Hepatocyte (in vitro differentiated cells): ENCODE data around the gene ADGB. TPM values are rescaled to one million over a fixed set of nuclear protein-coding genes. Genes with fewer than 3 reads are reported as not detected.

ENCODE experiments used
- DNase-seq: peaks from one replicate; pipeline ENCODE4 v3.0.0-alpha.2; 2016; ENCODE audit warnings: low spot score
- H2AFZ ChIP-seq: fragments of 200-600 bp; sonication (generic); 2 replicates; pipeline ENCODE4 v1.6.0; 2016; ENCODE audit warnings: antibody characterized with exemption, mild to moderate bottlenecking
- H3K27ac ChIP-seq: fragments of 200-600 bp; sonication (generic); 2 replicates; pipeline ENCODE4 v1.5.1; 2016; ENCODE audit warnings: mild to moderate bottlenecking
- H3K27me3 ChIP-seq: fragments of 200-600 bp; sonication (generic); 2 replicates; pipeline ENCODE4 v1.6.1; 2016
- H3K36me3 ChIP-seq: fragments of 200-600 bp; sonication (generic); replicated peaks from 2 replicates; pipeline ENCODE4 v1.5.1; 2016; ENCODE audit warnings: low read depth; ENCODE audit not compliant: insufficient read depth
- H3K4me1 ChIP-seq: fragments of 200-600 bp; sonication (generic); 2 replicates; pipeline ENCODE4 v1.5.1; 2016; ENCODE audit warnings: mild to moderate bottlenecking, moderate library complexity; ENCODE audit not compliant: insufficient read depth
- H3K4me2 ChIP-seq: fragments of 200-600 bp; sonication (generic); 2 replicates; pipeline ENCODE4 v1.6.0; 2016
- H3K4me3 ChIP-seq: fragments of 200-600 bp; sonication (generic); 2 replicates; pipeline ENCODE4 v1.5.1; 2016; ENCODE audit warnings: mild to moderate bottlenecking
- H3K79me2 ChIP-seq: fragments of 200-600 bp; sonication (generic); 2 replicates; pipeline ENCODE4 v1.6.0; 2017; ENCODE audit warnings: mild to moderate bottlenecking
- H3K9me2 ChIP-seq: fragments of 200-600 bp; sonication (generic); replicated peaks from 2 replicates; pipeline ENCODE4 v1.6.0; 2017; ENCODE audit warnings: mild to moderate bottlenecking; ENCODE audit not compliant: insufficient read depth
- H3K9me3 ChIP-seq: fragments of 200-600 bp; sonication (generic); 2 replicates; pipeline ENCODE4 v1.5.1; 2016; ENCODE audit warnings: low read depth, mild to moderate bottlenecking
- H4K20me1 ChIP-seq: fragments of 200-600 bp; sonication (generic); 2 replicates; pipeline ENCODE4 v1.6.0; 2016; ENCODE audit warnings: mild to moderate bottlenecking; ENCODE audit not compliant: insufficient read depth, poor library complexity, severe bottlenecking
- EZH2 ChIP-seq: fragments of 200-600 bp; sonication (generic); IDR thresholded peaks from 2 replicates; pipeline ENCODE4 v1.6.1; 2016; ENCODE audit warnings: antibody characterized with exemption, mild to moderate bottlenecking, borderline replicate concordance
- EZH2phosphoT487 ChIP-seq: fragments of 200-600 bp; sonication (generic); IDR thresholded peaks from one replicate; pipeline ENCODE4 v1.6.1; 2018; ENCODE audit warnings: antibody characterized with exemption, mild to moderate bottlenecking, low read depth, moderate library complexity; ENCODE audit not compliant: unreplicated experiment, severe bottlenecking
- WGBS: methylation state at CpG from one replicate; pipeline ENCODE4 v1.1.6; 2016; ENCODE audit warnings: low lambda C conversion rate; ENCODE audit errors: missing lambda C conversion rate; 5-methylcytosine and 5-hydroxymethylcytosine counted together
- polyA plus RNA-seq: library from polyadenylated mRNA; unstranded; fragments of >200 nt; fragmentation: Nextera tagmentation; extraction: Ambion mirVana; gene quantifications from 2 replicates; pipeline ENCODE4 v1.2.1, GENCODE V29; 2016
- total RNA-seq: library from RNA; depleted of rRNA; stranded (reverse); fragments of >200 nt; gene quantifications from 2 replicates; pipeline ENCODE4 v1.2.3, GENCODE V29; 2014
- TF ChIP-seq, protein P1 (sequence below): fragments of 200-600 bp; sonication (generic); IDR thresholded peaks from 2 replicates; pipeline ENCODE4 v1.5.1; 2016; ENCODE audit warnings: antibody characterized with exemption, mild to moderate bottlenecking; ENCODE audit not compliant: poor library complexity

ADGB gene
- total and polyA plus RNA-seq, 2 experiments from 2014 or later, result 0.33 TPM; not detected in 1

DNA sequence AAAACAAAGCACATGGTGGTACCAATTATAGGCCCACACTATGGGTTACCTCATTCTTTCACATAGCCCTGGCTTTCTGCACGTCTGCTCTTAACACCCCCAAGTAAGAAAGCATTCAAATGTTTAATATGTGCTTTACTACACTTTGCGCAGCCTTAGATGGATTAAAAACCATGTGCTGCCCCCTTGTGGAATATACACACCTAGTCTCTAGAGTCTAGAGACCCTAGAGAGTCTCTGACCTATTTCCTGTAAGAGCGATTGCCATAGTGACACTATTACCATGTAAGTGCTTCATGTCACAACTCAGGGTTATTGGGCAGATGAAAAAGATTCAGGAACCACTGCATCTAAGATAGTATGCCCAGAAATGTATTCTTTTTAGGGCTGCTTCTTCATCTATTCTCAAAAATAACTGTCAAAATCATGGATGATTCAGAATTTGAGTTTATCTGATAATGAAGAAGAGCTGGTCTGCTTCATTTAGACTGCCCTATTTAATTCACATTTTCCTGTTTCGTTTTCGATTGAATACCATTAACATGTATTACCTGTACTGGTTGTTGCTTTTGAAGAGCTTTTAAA, 186.3 kb downstream of the ADGB start:
- Histone ChIP-seq H3K36me3 (no peaks in the 10 kb centered on the region), H4K20me1 (no peaks in the 10 kb centered on the region), H3K27me3 (no peaks in the 10 kb centered on the region), H3K27ac (no peak overlapping the region), H3K4me3 (no peak overlapping the region), H3K4me2 (no peak overlapping the region), H3K9me3 (no peaks in the 10 kb centered on the region), H3K9me2 (no peaks in the 10 kb centered on the region), H3K79me2 (no peaks in the 10 kb centered on the region), H3K4me1 (no peaks in the 10 kb centered on the region), H2AFZ (no peak overlapping the region)
- 53% methylated on average over 5 of the region's 5 CpGs for WGBS
- TF ChIP-seq EZH2, result no peak
- TF ChIP-seq, protein P1, sequence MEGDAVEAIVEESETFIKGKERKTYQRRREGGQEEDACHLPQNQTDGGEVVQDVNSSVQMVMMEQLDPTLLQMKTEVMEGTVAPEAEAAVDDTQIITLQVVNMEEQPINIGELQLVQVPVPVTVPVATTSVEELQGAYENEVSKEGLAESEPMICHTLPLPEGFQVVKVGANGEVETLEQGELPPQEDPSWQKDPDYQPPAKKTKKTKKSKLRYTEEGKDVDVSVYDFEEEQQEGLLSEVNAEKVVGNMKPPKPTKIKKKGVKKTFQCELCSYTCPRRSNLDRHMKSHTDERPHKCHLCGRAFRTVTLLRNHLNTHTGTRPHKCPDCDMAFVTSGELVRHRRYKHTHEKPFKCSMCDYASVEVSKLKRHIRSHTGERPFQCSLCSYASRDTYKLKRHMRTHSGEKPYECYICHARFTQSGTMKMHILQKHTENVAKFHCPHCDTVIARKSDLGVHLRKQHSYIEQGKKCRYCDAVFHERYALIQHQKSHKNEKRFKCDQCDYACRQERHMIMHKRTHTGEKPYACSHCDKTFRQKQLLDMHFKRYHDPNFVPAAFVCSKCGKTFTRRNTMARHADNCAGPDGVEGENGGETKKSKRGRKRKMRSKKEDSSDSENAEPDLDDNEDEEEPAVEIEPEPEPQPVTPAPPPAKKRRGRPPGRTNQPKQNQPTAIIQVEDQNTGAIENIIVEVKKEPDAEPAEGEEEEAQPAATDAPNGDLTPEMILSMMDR, result peak; percentile 51
- peak; percentile 49 for DNase-seq

DNA sequence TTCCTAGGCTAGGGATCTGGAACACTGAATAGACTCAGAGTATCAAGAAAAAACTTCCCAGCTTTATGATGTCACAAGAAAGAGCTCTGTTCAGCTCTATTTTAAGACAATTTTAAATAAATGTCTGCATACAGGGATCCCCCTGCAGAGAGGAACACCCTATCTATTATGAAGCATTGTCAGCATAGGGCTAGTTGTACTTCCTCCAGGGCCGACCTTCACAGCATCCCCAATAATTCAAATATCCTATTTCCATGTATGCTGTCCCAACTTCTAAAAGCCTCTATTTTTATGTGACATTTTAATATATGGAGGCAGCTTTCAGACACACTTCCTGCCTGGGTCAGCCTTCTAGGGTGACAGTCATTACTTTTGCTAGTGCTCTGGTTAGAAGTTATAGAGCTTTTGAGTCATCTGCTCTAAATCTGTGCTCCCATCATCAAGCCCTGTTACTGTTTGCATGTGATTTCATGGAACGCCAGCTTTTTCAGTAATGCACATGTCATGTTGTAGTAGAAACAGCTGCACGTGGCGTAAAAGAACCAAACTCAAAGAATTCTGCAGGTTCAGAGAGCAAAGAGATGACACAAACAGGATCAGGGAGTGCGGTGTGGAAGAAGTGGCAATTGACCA, 189.2 kb downstream of the ADGB start:
- Histone ChIP-seq H3K9me3 (no peaks in the 10 kb centered on the region), H3K4me3 (no peak overlapping the region), H2AFZ (no peak overlapping the region), H3K36me3 (no peaks in the 10 kb centered on the region), H3K4me2 (no peak overlapping the region), H4K20me1 (no peaks in the 10 kb centered on the region), H3K9me2 (no peaks in the 10 kb centered on the region), H3K27me3 (no peaks in the 10 kb centered on the region), H3K4me1 (no peaks in the 10 kb centered on the region), H3K79me2 (no peaks in the 10 kb centered on the region), H3K27ac (no peak overlapping the region)
- 57% methylated on average over 5 of the region's 5 CpGs for WGBS
- DNase-seq, result no peak
- TF ChIP-seq, protein P1, result no peak
- no peak for TF ChIP-seq EZH2phosphoT487
- TF ChIP-seq EZH2, result no peak

DNA sequence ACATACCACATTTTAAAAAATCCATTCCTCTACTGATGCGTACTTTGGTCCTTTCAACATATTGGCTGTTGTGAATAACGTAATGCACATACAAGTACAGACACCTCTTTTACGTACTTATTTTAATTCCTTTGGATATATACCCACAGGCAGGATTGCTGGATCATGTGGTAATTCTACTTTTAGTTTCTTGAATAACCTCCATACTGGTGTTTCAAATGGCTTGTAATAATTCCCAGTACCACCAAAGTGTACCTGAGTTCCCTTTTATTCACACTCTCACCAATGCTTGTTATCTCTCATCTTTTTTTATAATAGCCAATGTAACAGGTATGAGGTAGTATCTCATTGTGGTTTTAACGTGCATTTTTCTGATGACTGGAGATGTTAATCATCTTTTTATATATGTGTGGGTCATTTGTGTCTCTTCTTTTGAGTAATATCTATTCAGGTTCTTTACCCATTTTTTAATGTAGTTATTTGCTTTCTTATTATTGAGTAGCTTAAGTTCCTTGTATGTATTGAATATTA, 191.9 kb downstream of the ADGB start:
- TF ChIP-seq EZH2phosphoT487 (no peak), EZH2 (no peak)
- TF ChIP-seq, protein P1, result no peak
- Histone ChIP-seq H3K4me3 (no peak overlapping the region), H3K9me2 (no peaks in the 10 kb centered on the region), H3K27me3 (no peaks in the 10 kb centered on the region), H3K36me3 (no peaks in the 10 kb centered on the region), H3K4me2 (no peak overlapping the region), H3K79me2 (no peaks in the 10 kb centered on the region), H3K27ac (no peak overlapping the region), H4K20me1 (no peaks in the 10 kb centered on the region), H2AFZ (no peak overlapping the region), H3K9me3 (no peaks in the 10 kb centered on the region), H3K4me1 (no peaks in the 10 kb centered on the region)
- 92% methylated on average over 4 of the region's 4 CpGs for WGBS
- no peak for DNase-seq
